Spleen (tissue), 11 donors: Measurements from ENCODE around the gene CCDC78. TPM values are rescaled to one million over a fixed set of nuclear protein-coding genes. Genes with fewer than 3 reads are reported as not detected.

Experiments
- DNase-seq: peaks from one replicate; pipeline ENCODE4 v3.0.0-alpha.2; 2020
- H3K27ac ChIP-seq, 8 donors: fragments of 200-600 bp; sonication (generic) in 7 of 8; 1 replicate in 4 of 8; 2 replicates in 4 of 8; pipeline versions ENCODE4 v1.5.0 to v1.8.0; 2016 to 2021; ENCODE audit warnings: inconsistent platforms in 4 of 8, mild to moderate bottlenecking in 4 of 8, moderate library complexity in 1 of 8
- H3K27me3 ChIP-seq, 7 donors: fragments of 200-600 bp; sonication (generic) in 6 of 7; replicated peaks in 1 of 7; 1 replicate in 4 of 7; 2 replicates in 3 of 7; pipeline versions ENCODE4 v1.5.0 to v1.8.0; 2016 to 2021; ENCODE audit warnings: inconsistent platforms in 3 of 7, mild to moderate bottlenecking in 1 of 7
- H3K36me3 ChIP-seq, 6 donors: fragments of 200-600 bp; sonication (generic) in 5 of 6; 1 replicate in 4 of 6; 2 replicates in 2 of 6; pipeline versions ENCODE4 v1.5.0 to v1.8.0; 2016 to 2021; ENCODE audit warnings: inconsistent platforms in 2 of 6
- H3K4me1 ChIP-seq, 6 donors: fragments of 200-600 bp; sonication (generic) in 5 of 6; 1 replicate in 3 of 6; 2 replicates in 3 of 6; pipeline versions ENCODE4 v1.5.0 to v1.8.0; 2016 to 2021; ENCODE audit warnings: inconsistent platforms in 3 of 6
- H3K4me3 ChIP-seq, 8 donors: fragments of 200-600 bp; sonication (generic) in 7 of 8; 1 replicate in 4 of 8; 2 replicates in 4 of 8; pipeline versions ENCODE4 v1.5.0 to v1.8.0; 2016 to 2021; ENCODE audit warnings: inconsistent platforms in 4 of 8, mild to moderate bottlenecking in 4 of 8, moderate library complexity in 2 of 8
- H3K9me3 ChIP-seq, 8 donors: fragments of 200-600 bp; sonication (generic) in 7 of 8; 1 replicate in 4 of 8; 2 replicates in 4 of 8; pipeline versions ENCODE4 v1.5.0 to v1.8.0; 2016 to 2021; ENCODE audit warnings: inconsistent platforms in 4 of 8
- CTCF ChIP-seq, 11 experiments: fragments of 200-600 bp in 7 of 11; fragments of 450-650 bp in 4 of 11; sonication (generic) in 4 of 11; IDR thresholded peaks in 8 of 11; conservative IDR thresholded peaks in 3 of 11; 1 replicate in 7 of 11; 2 replicates in 4 of 11; pipeline versions ENCODE4 v1.4.0 to v1.8.0; 2016 to 2021; ENCODE audit warnings: antibody characterized with exemption in 11 of 11, inconsistent platforms in 4 of 11, mild to moderate bottlenecking in 1 of 11
- POLR2A ChIP-seq, 3 donors: fragments of 450-650 bp; IDR thresholded peaks; one replicate each; pipeline ENCODE4 v1.5.1; 2017; ENCODE audit warnings: antibody characterized with exemption in 3 of 3, mild to moderate bottlenecking in 1 of 3
- POLR2AphosphoS5 ChIP-seq, 3 donors: sonication (generic); formaldehyde crosslinking; IDR thresholded peaks; one replicate each; pipeline ENCODE4 v1.5.1; 2017; ENCODE audit warnings: antibody characterized with exemption in 3 of 3
- WGBS, 5 donors: extraction: QIAGEN DNeasy Blood & Tissue Kit in 3 of 5; methylation state at CpG; one replicate each; pipeline versions ENCODE4 v1.1.5 to v1.1.7; 2013 to 2018; 5-methylcytosine and 5-hydroxymethylcytosine counted together
- intact Hi-C: fragments of 100-400 bp; cut with DNase I; formaldehyde crosslinking; loops from one replicate; pipeline ENCODE4 v1.15.0; 2023; ENCODE audit warnings: low total_unique reads
- polyA plus RNA-seq, 3 donors: library from polyadenylated mRNA; stranded (reverse); fragments of 200-250 nt; gene quantifications; one replicate each; pipeline ENCODE4 v1.2.1, GENCODE V29; 2013
- total RNA-seq, 7 donors: library from RNA; depleted of rRNA in 3 of 7; stranded (reverse); fragments of >200 nt in 3 of 7; fragmentation: NEBNext Ultra II Directional in 4 of 7; extraction: Animal tissue kit (Norgen Biotek cat#: 25700) in 4 of 7; gene quantifications; one replicate each; pipeline versions ENCODE4 v1.1.0 to v1.2.1, GENCODE V29; 2016 to 2021
- donor health status: healthy with polysubstance abuse.
- donor health status: DM: no; HTN: no; CAD: no; lungs with moderate emphysema.
- donor health status: DM: no; HTN: no; CAD: no.
- donor health status: Bipolar disorder and iron deficiency.
- donor health status: healthy.
- donor health status: DM: no; HTN: no; CAD: no.
- donor health status: DM: yes; HTN: yes; CAD: no.

Gene CCDC78
- total and polyA plus RNA-seq, 10 donors = 2.9 to 23.7 (median 7.2) TPM

- Histone ChIP-seq H3K36me3 (no peaks in the 10 kb centered on the region), H3K27me3 (peaks cover 0 to 83% (median 18%) of the 10 kb centered on the region in 7 donors), H3K4me3 (no peak overlapping the region), H3K9me3 (no peaks in the 10 kb centered on the region), H3K27ac (no peak overlapping the region), H3K4me1 (no peaks in the 10 kb centered on the region)
- WGBS, 5 donors = 82 to 91% (median 86%) methylated on average over 22 to 29 of the region's 29 CpGs
- intact Hi-C loops = no loop called here
- no peak for TF ChIP-seq CTCF (IDR thresholded peaks at IDR 0.05 in 8 of 11, conservative IDR thresholded peaks at IDR 0.05 in 3 of 11)
- no peak for TF ChIP-seq POLR2AphosphoS5 (IDR thresholded peaks at IDR 0.05)
- no peak for TF ChIP-seq POLR2A (IDR thresholded peaks at IDR 0.05)
- DNase-seq = no peak
Measured at GRCh38 chr16:766008-766819, 40.0 kb upstream of the CCDC78 start.

GRCh38 chr16:765488-765865 lies 39.2 kb upstream of the CCDC78 start:
- Histone ChIP-seq H3K4me3 (no peak overlapping the region), H3K27me3 (peaks cover 0 to 85% (median 18%) of the 10 kb centered on the region in 7 donors), H3K9me3 (no peaks in the 10 kb centered on the region), H3K4me1 (no peaks in the 10 kb centered on the region), H3K36me3 (no peaks in the 10 kb centered on the region), H3K27ac (no peak overlapping the region)
- TF ChIP-seq POLR2A (IDR thresholded peaks at IDR 0.05) (no peak), POLR2AphosphoS5 (IDR thresholded peaks at IDR 0.05) (no peak), CTCF (IDR thresholded peaks at IDR 0.05 in 8 of 11, conservative IDR thresholded peaks at IDR 0.05 in 3 of 11) (no peak)
- 90 to 98% (median 91%) methylated on average over 20 to 29 of the region's 29 CpGs for WGBS, 5 donors
- intact Hi-C loops = no loop called here
- peak; percentile 73 for DNase-seq

- peaks cover 0 to 85% (median 18%) of the 10 kb centered on the region in 7 donors for H3K27me3 ChIP-seq
- DNase-seq = no peak
- intact Hi-C loops = no loop called here
- no peak overlapping the region for H3K4me3 ChIP-seq
- TF ChIP-seq POLR2A (IDR thresholded peaks at IDR 0.05) = no peak
- no peak for TF ChIP-seq CTCF (IDR thresholded peaks at IDR 0.05 in 8 of 11, conservative IDR thresholded peaks at IDR 0.05 in 3 of 11)
- no peak for TF ChIP-seq POLR2AphosphoS5 (IDR thresholded peaks at IDR 0.05)
- no peaks in the 10 kb centered on the region for H3K4me1 ChIP-seq
- H3K9me3 ChIP-seq = no peaks in the 10 kb centered on the region
- H3K27ac ChIP-seq = no peak overlapping the region
- no peaks in the 10 kb centered on the region for H3K36me3 ChIP-seq
- 80 to 94% (median 88%) methylated on average over 14 to 38 of the region's 38 CpGs for WGBS, 5 donors
Measured at GRCh38 chr16:764848-765487, 38.7 kb upstream of the CCDC78 start.

- no peak for DNase-seq
- Histone ChIP-seq H3K4me3 (no peak overlapping the region), H3K9me3 (no peaks in the 10 kb centered on the region), H3K36me3 (no peaks in the 10 kb centered on the region), H3K27ac (no peak overlapping the region), H3K4me1 (no peaks in the 10 kb centered on the region), H3K27me3 (peaks cover 0 to 82% (median 18%) of the 10 kb centered on the region in 7 donors)
- intact Hi-C loops = no loop called here
- no peak for TF ChIP-seq CTCF (IDR thresholded peaks at IDR 0.05 in 8 of 11, conservative IDR thresholded peaks at IDR 0.05 in 3 of 11)
- TF ChIP-seq POLR2AphosphoS5 (IDR thresholded peaks at IDR 0.05) = no peak
- TF ChIP-seq POLR2A (IDR thresholded peaks at IDR 0.05) = no peak
- 59 to 83% (median 76%) methylated on average over 16 to 20 of the region's 20 CpGs for WGBS, 5 donors
Measured at GRCh38 chr16:764184-764750, 38.0 kb upstream of the CCDC78 start.
